ENCODE measurements around the gene ITIH3. TPM values are rescaled to one million over a fixed set of nuclear protein-coding genes. Genes with fewer than 3 reads are reported as not detected.
A peak's percentile ranks its signal among the peaks of the same experiment; 100 is the strongest.

ITIH3 gene
- total RNA-seq, 4 donors from 2014 or later: 3.6 to 4.1 TPM; not detected in 2

DNA sequence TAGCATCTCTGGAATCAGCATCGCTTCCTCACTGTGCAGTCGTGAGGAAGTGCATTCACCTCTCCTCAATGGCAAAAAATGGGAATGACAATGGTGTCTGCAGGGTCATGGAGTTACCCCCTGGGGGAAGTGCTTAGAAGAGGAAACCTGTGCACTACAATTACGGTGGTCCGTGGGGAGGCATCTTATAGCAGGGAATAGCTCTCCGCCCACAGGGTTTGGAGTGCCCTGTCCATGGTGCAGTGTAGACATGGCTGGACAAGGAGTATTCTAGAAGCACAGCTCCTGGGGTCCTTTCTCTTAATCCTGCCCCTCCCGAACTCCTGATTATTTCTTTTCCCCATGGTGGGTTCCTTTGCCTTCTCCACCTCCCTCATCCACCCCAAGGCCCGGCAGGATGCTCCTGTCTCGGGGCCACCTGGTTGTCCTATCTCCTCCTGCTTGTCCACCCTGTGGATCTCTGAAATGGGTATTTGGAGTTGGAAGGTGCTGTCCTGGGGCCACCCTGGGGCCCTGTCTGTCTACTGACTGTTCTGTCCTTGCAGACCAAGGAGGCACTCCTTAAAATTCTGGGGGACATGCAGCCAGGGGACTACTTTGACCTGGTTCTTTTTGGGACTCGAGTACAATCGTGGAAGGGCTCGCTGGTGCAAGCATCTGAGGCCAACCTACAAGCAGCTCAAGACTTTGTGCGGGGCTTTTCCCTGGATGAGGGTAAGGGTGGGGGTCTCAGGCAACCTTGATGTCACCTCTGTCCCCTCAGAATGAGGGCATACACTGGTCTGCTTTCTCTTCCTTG, 12.0 kb upstream of the ITIH3 start:
- Histone ChIP-seq H3K4me1 (no peaks in the 10 kb centered on the region), H3K27me3 (no peaks in the 10 kb centered on the region), H3K27ac (no peak overlapping the region), H3K9me3 (no peaks in the 10 kb centered on the region), H3K4me3 (no peak overlapping the region), H3K36me3 (no peaks in the 10 kb centered on the region)
- TF ChIP-seq POLR2A (IDR thresholded peaks at IDR 0.05): no peak
- TF ChIP-seq, protein P1, sequence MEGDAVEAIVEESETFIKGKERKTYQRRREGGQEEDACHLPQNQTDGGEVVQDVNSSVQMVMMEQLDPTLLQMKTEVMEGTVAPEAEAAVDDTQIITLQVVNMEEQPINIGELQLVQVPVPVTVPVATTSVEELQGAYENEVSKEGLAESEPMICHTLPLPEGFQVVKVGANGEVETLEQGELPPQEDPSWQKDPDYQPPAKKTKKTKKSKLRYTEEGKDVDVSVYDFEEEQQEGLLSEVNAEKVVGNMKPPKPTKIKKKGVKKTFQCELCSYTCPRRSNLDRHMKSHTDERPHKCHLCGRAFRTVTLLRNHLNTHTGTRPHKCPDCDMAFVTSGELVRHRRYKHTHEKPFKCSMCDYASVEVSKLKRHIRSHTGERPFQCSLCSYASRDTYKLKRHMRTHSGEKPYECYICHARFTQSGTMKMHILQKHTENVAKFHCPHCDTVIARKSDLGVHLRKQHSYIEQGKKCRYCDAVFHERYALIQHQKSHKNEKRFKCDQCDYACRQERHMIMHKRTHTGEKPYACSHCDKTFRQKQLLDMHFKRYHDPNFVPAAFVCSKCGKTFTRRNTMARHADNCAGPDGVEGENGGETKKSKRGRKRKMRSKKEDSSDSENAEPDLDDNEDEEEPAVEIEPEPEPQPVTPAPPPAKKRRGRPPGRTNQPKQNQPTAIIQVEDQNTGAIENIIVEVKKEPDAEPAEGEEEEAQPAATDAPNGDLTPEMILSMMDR (IDR thresholded peaks at IDR 0.05): no peak
- DNase-seq: peak in 1 of 3 donors; percentile 18

DNA sequence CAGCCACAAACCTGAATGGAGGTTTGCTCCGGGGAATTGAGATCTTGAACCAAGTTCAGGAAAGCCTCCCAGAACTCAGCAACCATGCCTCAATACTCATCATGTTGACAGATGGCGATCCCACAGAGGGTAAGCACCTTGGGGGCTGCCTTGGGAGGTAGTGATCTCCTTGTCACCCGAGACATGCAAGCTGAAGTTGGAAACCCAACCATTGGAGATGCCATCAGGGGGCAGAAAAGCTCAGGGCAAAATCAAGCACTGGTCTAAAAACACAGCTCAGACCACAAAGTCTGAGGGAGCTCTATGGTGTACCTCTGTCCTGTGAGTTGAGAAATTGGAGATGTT, 11.4 kb upstream of the ITIH3 start:
- Histone ChIP-seq H3K36me3 (no peaks in the 10 kb centered on the region), H3K9me3 (no peaks in the 10 kb centered on the region), H3K27ac (no peak overlapping the region), H3K4me3 (no peak overlapping the region), H3K4me1 (no peaks in the 10 kb centered on the region), H3K27me3 (no peaks in the 10 kb centered on the region)
- TF ChIP-seq POLR2A (IDR thresholded peaks at IDR 0.05): no peak
- TF ChIP-seq, protein P1 (IDR thresholded peaks at IDR 0.05): no peak
- DNase-seq: peak in 1 of 3 donors; percentile 26

DNA sequence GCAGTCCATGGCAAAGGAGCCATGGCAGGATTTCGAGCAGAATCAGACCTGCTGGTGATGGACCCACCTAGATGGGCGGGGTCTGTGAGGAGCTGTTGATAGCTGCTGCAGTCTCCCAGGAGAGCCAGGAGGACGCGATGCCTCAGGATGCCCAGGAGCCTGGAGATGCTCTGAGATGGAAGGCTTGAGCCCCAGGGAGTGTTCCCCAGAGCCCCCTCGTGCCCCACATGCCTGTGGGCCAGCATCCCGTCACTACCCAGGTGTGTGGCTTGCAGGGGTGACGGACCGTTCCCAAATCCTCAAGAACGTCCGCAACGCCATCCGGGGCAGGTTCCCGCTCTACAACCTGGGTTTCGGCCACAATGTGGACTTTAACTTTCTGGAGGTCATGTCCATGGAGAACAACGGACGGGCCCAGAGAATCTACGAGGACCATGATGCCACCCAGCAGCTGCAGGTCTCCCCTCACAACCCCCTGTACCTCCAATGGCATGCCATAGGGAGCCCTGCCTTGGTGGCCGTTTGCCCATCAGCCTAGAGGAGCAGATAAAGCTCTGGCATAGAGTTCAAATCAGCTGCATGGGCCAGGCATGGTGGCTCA, 10.5 kb upstream of the ITIH3 start:
- H3K36me3 ChIP-seq: no peaks in the 10 kb centered on the region
- TF ChIP-seq, protein P1 (IDR thresholded peaks at IDR 0.05): no peak
- TF ChIP-seq POLR2A (IDR thresholded peaks at IDR 0.05): no peak
- DNase-seq: peak in 1 of 3 donors; percentile 39
- H3K4me1 ChIP-seq: no peaks in the 10 kb centered on the region
- H3K27ac ChIP-seq: no peak overlapping the region
- no peaks in the 10 kb centered on the region for H3K9me3 ChIP-seq
- H3K4me3 ChIP-seq: no peak overlapping the region
- H3K27me3 ChIP-seq: no peaks in the 10 kb centered on the region

DNA sequence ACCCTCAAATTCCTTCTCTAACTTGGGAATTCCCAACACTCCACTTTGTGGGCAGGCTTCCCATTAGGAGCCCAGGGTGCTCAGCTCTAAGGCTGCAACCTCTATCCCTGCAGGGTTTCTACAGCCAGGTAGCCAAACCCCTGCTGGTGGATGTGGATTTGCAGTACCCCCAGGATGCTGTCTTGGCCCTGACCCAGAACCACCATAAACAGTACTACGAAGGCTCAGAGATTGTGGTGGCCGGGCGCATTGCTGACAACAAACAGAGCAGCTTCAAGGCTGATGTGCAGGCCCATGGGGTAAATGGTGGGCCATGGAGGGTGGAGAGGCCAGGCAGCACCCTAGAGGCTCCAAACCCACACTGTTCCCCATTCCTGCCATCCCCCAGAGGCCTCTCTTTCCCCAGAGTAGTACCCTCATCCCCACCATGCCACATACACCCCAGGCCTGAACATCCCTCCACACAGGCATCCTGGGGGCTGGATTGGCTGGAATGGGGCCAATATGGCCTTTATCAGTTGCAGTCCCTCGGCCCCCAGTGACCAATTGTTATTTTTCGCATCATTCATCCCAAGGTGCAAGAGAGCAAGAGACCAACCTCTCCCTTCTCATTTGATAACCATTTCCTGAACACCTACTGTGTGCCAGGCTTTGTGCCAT, 9.5 kb upstream of the ITIH3 start:
- DNase-seq: no peak

More for the DNA sequence above, 9.5 kb upstream of the ITIH3 start:
- H3K36me3 ChIP-seq: no peaks in the 10 kb centered on the region
- H3K27me3 ChIP-seq: no peaks in the 10 kb centered on the region
- TF ChIP-seq, protein P1 (IDR thresholded peaks at IDR 0.05): no peak
- no peak for TF ChIP-seq POLR2A (IDR thresholded peaks at IDR 0.05)
- H3K4me1 ChIP-seq: no peaks in the 10 kb centered on the region
- no peak overlapping the region for H3K27ac ChIP-seq
- H3K9me3 ChIP-seq: no peaks in the 10 kb centered on the region
- no peak overlapping the region for H3K4me3 ChIP-seq

Data from Peyer's patch (tissue), 4 donors.